Hematopoietic multipotent progenitor cell treated with erythropoietin and hydrocortisone succinate and interleukin-3 and kit ligand, for 4 days (in vitro differentiated cells): ENCODE results near the gene CAP2.

Experiments
- DNase-seq: peaks from one replicate; pipeline ENCODE4 v3.0.0-alpha.2; 2015

CAP2 gene

DNA sequence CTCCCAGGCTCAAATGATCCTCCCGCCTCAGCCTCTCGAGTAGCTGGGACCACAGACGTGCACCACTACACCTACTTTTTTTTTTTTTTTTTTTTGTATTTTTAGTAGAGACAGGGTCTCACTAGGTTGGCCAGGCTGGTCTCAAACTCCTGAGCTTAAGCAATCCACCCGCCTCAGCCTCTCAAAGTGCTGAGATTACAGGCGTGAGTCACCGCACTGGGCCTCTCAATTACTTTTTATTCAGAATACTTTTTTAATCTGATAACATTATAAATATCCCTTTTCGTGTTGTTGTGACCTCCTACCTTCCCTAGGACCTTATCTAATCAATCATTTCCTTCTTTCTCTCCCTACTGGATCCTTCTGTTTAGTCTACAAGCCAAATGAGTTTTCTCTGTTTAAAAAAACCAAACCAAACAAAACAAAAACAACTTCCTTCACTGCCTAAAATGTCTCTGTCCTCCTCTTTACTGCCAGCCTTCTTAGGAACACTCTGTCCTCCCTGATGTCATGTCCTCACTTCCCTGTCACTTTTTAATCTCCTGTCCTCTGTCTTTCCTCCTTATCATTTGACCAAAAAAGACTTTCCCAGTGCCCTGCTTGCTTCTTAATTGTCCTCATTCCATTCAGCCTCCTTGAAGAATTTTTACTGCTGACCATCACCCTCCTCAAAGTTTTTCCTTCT is 85.0 kb downstream of the CAP2 start:
- no peak for DNase-seq

DNA sequence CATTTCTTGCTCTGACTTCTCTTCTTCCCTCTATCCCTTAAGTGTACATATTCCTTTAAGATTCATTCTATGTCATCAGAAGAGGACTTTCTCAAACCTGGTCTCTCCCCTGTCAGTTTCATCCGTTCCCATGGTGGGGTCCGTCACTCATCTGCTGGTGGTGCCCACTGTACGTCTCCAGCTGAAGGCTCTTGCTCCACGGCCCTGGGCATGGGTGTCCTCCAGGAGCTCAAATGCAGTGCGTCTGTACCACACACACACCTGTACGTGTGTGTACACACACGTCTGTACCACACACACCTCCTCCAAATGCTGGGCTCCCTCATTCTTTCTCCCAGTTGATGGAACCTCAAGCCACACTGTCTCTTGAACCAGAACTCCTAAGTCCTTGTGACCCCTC is 85.6 kb downstream of the CAP2 start:
- no peak for DNase-seq

DNA sequence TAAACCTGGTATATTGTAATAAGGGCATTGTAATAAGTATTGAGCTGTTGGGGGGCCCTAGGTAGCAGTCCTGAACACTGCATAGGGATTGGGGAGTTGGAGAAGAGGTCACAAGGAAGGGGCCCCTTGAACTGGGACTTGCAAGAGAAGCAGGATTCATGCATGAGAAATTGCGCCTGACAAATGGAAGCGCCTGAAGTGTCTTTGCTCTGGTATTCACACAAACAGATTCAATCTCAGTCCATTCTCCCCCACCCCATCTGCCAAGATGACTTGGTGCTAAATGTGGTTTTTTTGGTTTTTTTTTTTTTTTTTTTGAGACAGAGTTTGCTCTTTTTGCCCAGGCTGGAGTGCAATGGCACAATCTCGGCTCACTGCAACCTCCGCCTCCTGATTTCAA is 87.1 kb downstream of the CAP2 start:
- DNase-seq = no peak

DNA sequence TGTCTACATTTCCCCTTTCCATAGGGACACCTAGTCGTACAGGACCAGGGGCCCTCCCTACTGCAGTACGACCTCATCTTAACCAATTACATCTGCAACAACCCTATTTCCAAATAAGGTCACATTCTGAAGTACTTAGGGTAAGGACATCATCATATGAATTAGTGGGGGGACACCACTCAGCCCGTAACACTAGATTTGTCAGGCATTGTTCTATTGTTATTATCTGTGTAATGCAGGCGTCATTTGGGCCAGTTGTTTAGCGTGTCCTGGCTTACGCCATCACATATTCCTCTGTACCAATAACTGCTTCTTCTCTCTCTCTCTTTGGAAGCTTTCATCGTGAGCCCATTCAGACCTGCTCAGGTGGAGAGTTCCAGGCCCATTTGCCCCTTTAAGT is 89.3 kb downstream of the CAP2 start:
- no peak for DNase-seq

DNA sequence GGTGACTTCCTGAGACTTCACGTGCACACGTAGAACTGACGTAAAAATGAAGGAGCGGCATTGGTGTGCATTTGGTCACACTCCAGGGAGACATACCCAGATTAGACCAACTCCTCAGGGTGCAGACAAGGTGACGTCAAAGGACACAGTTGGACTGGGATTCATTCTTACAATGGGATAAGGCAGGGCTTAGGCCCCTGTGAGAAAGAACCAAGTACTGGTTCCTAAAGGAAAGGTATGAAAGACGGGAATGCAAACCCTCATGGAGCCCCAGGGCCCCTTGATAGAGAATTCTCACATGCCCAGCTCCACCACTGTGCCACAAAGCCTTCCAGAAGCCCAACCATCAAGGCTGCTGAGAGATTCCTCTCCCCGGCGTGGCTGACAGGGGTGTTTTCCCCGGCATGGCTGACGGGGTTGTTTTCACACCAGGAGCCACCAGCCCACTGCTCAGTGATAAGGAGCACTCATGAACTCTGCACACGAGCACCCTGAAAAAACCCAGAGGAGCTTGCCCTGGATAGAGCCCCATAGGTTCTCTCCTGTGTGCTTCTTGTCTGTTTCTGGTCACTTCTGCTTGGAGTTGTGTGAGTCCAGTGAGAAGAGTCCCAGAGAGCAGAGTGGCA is 90.1 kb downstream of the CAP2 start:
- no peak for DNase-seq

DNA sequence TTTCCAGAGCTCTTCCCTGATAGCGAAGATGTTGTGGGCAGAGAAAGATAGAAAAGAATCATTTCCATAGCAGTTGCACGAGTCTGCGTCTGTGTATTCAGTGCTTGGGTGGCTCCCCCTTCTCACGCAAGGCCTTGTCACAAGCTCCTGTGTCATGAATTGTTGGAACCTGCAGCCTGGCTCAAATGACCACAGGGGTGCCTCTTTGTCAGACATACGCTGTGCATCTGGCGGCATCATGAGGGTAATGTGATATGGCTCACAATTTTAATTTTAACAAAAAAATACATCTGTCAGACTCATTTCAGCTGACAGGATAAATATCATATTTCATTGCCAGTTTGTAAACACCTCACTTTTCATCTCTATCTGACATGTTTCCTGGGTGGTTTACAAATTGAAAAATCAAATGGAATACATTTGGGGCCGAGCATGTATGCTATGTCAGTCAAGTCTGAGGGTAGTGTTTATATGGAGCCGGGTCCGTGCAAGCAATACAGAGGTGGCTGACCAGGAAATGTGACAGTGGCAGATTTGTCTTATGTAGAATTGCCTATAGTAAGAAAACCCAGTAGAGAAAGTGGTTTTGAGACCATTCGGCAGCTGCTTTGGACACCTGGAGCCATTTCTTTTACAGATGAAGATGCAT is 90.9 kb downstream of the CAP2 start:
- DNase-seq = no peak

DNA sequence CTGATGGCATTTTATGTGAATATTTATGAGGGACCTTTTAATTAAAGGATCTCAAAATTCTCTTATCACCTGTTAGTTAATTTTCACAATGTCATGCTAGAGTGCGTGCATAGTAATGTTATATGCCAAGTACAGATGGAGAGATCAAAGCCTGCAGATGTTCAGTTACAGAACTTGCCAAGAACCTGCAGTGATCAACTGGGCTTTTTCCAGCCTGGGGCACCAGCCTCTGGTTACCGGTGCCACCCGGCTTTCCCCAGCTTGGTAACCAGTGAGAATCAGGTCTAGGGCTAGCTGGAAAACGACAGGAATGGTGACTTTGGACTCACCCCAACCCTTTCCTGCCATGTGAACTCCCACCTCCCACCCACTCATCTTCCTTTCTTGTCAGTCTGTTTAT is 91.8 kb downstream of the CAP2 start:
- DNase-seq = no peak

DNA sequence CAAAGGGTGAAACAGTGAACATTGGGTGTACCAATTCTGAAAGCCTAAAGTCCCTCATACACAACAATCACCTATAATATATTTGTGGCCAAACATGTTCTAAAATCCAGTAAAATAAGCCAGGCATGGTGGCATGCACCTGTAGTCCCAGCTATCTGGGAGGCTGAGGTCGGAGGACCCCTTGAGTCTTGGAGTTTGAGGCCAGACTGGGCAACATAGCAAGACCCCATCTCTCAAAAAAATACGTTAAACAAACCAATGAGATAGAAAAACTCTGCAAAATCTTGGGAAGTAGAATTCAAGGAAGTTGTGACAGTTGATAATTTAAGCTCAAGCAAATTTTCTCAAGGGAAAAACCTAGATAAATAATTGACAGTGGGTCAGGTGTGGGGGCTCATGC is 92.6 kb downstream of the CAP2 start:
- DNase-seq = no peak

DNA sequence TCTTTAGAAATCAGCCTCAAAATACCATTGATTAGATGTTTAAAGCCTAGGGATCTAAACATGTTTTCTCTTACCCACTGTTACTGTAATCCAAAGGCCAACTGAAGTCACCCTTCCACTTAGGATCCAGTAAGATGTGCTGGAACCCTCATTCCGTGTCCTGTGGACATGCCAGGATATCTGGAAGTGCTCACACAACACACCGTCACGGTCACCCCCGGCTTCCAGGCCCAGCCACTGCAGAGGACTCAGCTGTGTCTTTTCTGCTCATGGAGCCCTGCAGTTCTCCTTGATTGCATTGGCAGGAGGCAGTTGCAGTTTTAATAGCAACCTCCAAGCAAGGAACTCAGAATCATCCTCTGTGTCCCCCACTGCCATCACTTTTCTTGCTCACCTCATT is 93.3 kb downstream of the CAP2 start:
- DNase-seq = no peak

DNA sequence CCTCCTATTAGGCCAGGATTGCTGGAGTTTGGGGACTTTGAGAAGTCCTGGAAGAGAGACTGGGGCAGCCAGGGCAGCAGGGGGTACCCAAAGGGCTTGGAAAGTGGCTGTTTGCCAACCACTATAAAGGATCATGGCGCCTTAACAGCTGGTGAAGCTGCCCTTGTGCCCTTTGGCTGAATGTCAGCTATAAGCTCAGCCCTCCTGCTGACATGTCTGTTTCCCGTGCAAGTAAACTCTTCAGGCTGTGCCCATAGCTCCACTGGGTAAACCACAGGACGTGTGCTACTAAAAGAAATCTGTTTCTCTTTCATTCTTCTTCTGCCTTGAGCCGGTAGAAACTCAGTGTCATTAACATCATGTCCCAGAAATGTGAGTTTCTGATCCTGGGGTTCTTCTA is 97.3 kb downstream of the CAP2 start:
- no peak for DNase-seq

DNA sequence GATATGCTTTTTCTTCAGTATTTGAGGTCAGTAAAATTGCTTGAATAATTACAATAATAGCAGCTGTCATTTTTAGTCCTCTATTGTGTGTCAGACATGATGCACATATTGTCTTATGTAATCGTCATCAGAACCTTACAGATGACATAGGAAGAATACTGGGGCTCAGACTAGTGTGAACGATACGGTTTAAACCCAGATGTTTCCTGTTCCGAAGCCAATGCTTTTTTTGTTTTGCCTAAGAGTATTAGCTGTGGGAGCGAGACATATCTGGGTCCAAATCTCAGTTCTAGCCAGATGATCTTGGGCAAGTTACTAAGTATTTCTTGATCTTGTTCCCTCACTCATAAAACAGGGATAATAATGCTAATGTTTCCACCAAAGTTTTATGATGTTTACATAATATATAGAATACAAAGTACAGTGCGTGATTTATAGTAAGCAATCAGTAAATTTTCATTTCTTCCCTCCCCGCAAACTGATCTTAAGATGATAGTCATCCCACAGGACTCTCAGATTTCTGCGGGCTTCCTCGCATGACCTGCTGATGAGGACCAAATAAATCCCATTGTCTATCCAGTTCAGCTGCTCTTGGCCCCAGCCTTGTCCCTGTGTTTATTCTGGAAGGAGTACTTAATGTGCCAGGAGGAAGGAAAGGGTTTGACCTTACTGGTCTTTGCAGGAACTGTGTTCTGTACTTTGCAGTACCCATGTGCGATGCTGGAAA is 98.2 kb downstream of the CAP2 start:
- peak; percentile 11 for DNase-seq

DNA sequence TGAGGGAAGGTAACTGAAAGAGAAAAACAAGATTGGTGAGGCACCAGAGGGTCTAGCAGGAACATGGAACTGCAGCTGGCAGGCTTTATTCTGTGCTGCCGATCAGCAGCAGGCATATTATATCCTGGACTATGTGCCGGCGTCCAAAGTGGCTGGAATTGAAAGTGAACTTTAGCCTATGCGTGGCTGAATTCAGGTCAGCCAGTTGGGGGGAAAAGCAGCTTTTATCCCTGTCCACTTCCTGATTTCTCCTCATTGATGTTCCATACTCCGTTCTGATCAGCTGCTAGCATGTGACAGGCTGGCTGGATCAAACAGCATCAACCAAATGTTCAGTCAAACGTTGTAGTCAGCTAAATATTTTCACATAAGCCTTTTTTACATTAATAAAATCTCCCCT is 99.0 kb downstream of the CAP2 start:
- DNase-seq = no peak

DNA sequence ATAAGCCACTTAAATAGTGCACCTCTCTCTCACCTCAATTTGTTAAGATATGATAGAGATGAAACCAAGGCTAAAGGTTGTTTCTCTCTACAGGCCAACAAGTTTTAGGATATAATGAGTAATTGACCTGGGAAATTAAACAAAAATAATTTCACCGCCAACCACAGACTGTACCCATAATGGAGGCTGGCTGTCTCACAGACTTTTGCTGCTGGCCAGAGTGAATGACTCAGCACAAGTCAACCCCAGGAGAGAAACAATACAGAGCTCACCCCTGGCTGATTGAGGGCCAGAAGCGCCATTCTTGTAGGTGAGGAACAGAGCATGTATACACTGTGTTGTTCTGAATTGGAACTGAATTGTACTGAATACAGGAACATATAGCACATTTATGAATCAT is 99.9 kb downstream of the CAP2 start:
- peak; percentile 57 for DNase-seq

DNA sequence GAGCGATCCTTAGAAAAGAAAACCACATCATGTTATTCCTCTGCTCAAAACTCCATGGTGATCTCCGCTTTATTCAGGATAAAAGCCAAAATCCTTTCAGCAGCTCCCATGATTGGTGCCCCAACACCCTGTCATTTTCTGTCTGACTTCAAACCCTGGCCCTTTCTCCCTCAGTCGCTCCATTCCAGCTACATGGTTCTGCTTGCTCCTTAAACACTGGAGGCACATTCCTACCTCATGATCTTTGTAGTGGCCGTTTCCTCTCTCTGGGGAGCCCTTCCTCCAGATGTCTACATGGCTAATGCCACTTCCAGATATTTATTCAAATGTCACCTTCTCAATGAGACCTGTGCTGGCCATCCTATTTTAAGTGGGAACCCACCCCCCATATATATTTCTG is 100.8 kb downstream of the CAP2 start:
- no peak for DNase-seq

DNA sequence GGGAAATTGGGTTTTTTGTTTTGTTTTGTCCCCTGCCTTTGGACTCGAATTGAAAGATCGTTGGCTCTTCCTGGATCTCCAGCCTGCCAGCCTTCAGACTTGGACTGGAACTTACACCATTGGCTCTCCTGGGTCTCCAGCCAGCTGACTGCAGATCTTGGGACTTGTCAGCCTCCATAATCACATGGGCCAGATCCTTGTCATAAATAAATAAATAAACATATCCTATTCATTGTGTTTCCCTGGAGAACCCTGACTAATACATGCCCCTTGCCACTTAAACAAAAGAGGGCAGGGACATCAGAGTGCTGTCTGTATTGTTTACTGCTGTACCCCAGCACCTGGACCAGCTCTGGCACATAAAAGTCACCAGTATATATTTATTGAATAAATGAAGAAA is 101.5 kb downstream of the CAP2 start:
- no peak for DNase-seq

DNA sequence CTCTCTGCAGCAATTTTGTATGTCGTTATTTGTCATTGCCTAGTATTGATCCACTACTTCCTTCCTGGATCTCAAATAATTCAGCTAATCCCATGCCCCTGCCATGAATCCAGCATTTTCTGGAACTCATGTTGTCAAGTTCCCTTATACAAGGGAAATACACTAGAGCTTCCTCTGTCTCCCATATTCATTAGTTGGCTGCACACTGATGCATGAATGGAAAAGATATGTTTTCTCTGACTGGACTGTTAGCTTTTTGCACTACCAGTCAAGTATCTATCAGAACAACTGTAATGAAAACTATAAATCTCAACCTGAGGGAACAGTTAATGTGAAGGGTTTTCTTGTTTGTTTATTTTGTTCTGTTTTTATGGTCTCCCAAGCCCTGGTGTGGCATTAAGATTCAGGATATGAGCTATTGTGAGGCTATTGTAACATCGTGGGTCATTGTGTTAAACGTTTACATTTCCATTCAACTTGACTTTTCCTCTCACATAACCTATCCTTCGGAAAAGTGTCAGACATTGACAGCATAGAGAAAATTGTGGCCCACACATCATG is 104.2 kb downstream of the CAP2 start:
- no peak for DNase-seq

DNA sequence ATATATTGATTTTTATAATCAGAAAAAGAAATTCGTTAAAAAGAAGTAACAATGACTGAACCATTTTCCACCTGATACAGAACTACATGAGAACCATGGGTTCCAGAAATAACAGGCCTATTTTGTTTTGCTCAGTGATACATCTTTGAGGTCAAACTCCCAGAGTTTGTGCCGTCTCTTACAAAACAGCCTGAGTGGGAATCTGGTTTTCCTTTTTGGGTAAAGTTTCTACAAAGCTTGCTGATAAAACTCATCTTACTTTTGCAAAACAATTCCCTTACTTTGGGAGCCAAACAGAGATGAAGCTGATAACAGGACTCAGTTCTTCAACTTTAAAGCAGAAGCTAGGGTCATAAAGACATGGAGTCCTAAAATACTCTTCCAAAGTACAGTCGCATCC is 108.0 kb downstream of the CAP2 start:
- no peak for DNase-seq

DNA sequence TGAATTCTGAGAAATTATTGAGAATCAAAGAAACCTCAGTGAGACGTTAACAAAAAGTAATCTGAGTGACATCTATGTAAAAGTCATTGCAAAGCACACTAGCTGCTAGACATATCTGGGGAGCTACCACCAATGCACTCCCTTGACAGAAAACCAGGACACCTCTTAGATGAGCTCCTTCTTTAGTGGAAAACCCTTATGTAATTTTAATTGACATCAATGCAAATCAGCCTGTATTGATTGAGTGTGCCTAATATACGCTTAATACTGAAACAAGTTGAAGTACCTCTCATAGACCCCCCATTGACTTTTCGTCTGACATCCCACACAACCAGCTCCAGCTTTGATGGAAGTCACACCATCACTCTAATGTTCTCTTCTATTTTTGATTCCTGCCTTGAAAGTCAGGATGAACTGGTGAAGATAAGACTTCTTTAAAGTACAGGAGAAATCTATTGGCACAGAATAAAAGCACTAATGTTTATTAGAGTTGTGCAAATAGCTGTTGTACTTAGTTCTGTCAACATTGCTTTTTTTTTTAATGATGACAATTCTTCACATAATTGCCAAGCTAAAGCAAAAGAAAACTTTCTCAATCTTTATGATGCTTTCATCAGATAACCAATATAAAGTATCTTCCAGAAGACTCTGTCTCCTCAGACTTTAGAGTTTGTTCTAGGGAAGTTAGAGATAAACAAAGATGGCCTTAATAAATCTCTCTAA is 108.7 kb downstream of the CAP2 start:
- DNase-seq = no peak

DNA sequence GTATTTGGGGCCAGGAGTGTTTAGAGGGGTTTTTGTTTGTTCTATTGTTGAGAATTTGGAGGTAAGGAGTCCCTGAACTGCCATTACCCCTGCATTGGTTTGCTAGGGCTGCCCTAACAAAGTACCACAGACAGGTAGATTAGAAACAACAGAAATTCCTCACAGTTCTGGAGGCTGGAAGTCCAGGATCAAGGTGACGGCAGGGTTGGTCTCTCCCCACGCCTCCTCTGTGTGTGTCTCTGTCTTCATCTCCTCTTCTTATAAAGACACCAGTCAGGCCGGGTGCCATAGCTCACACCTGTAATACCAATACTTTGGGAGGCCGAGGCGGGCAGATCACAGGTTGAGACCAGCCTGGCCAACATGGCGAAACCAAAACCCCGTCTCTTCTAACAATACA is 109.7 kb downstream of the CAP2 start:
- no peak for DNase-seq

DNA sequence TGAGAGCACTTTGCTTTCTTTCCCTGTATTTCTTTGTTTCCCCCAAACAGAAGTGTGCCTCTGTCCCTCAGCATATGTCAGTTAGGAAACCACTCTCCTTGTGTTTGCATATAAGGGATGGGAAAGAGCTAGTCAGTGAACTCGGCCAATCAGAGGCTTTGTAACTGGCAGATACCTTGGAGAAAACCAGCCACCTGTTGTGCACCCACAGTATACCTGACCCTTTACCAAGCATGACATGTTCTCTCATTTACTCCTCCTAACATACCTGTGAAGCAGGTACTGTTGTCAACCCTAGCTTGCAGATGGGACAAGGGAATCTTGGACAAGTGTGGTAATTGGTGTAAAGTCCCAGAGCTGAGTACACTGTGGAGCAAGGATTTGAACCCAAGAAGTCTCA is 110.6 kb downstream of the CAP2 start:
- no peak for DNase-seq

DNA sequence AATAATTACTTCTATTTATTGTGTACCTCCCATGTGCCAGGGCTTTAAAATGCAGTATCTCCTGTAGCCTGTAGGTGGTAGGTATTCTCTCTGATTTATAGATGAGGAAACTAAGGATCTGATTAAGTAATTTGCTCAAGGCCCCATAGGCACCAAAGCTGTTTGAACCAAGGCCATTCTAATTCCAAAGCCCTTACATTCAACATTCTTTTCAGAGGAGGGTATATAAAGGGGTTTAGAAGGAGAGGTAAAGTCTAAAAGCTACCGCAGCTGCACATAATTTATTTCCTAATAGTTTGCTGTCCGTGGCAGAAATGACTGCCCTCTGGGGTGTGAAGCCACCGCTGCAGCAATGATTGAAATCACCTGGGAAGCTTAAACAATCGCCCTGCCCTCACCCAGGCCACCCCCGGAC is 111.7 kb downstream of the CAP2 start:
- peak; percentile 48 for DNase-seq

DNA sequence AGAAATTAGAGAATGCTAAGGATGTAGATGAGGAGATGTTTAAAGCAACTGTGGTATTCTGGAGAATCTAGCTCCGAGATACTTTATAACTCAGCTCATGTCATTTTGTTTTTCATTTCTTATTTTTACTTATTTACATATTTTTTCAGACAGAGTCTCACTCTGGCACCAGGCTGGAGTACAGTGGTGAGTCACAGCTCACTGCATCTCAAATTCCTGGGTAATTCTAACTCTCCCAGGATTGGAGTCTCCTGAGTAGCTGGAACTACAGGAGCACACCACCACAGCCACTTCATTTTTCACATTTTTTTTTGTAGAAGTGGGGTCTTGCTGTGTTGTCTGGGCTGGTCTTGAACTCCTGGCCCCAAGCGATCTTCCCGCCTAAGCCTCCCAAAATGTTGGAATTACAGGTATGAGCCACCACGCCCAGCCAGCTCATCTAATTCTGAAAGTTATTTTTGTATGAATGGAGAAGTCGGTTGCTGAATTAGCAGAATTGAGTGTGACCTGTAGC is 112.4 kb downstream of the CAP2 start:
- DNase-seq = no peak

DNA sequence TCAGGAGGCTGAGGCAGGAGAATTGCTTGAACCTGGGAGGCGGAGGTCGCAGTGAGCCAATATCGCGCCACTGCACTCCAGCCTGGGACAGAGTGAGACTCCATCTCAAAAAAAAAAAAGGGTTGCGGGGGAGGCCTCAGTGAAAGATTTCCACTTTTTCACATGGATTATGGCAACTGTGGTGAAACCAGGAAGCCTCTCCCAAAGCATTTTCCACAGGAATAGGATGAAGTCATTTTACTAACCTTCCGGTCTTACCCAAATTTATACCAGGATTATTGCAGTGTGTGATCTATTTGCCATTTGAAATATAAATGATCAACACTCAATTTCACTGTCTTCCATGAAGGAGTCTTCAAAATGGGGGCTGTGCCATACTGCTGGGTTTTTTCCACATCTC is 113.1 kb downstream of the CAP2 start:
- DNase-seq = no peak
